GM12891 (cell line): Measurements from ENCODE around the gene LRWD1.
"Not testable (repeated sequence)": the region's sequence is repeated elsewhere in the genome, so short reads cannot be mapped to it uniquely, and the experiment has no call there.

Source experiments
- POLR2A ChIP-seq: IDR thresholded peaks from 2 replicates; pipeline ENCODE4 v1.6.1; 2011; ENCODE audit warnings: low read depth, low read length, control low read depth
- POLR2AphosphoS5 ChIP-seq: IDR thresholded peaks from 2 replicates; pipeline ENCODE4 v1.6.1; 2011; ENCODE audit warnings: low read depth, low read length, control low read depth
- POU2F2 ChIP-seq: IDR thresholded peaks from 2 replicates; pipeline ENCODE4 v1.6.1; 2011; ENCODE audit warnings: low read depth, mild to moderate bottlenecking, control low read depth, low read length, moderate library complexity
- TAF1 ChIP-seq: IDR thresholded peaks from 2 replicates; pipeline ENCODE4 v1.6.1; 2011; ENCODE audit warnings: low read depth, low read length, control low read depth

GRCh38 chr7:102503141-102503540, 38.4 kb downstream of the LRWD1 start:
- not testable (repeated sequence) for TF ChIP-seq TAF1, POLR2A, POU2F2, POLR2AphosphoS5
